ENCODE results near the gene CRAMP1. TPM values are rescaled to one million over a fixed set of nuclear protein-coding genes. Genes with fewer than 3 reads are reported as not detected.

The CRAMP1 gene
- total and polyA plus RNA-seq, 2 of the 8 experiments (the other 6 are each of a cell fraction or from before 2014, with no cell fraction given): 19.2 to 23.2 TPM

DNA sequence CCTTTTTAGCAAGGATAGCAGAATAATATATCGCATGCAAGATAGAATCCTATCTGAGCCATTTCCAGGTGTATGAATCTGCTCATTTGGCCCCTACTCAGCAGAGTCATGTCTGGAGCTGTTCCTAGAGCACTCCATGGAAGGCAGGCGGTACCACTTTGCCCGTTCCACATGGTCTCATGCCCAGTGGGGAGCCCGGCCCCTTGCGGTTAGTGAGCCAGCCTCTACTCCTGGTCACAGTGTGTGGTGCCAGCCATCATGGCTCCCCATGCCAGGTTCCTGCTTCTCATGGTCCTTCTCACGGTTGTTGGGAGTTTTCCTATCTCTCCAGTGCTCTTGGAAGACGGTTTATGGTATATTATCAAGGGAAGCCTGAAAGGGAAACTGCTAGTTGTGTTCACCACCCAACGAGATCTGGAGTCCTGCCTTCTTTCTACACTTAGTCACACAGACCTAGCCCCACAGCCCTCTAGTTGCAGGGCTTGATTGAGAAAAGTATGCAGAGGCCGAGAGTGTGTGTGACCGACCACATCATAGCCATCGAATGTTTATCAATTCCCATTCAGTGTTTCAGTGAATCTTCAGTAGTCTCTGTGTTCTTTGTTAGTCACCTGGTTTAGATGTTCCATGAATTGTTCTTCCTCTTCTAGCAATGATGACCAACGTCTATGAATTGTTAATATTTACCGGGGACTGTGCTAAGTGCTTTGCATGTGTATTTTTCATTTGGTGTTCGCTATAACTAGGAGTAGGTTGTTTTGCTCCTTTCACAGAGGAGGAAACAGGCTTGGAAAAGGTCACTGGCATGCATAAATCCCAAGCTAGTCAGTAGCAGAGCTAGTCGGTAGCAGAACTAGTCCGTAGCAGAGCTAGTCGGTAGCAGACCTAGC is 75.5 kb downstream of the CRAMP1 start (continued):
- TF ChIP-seq, protein P1, sequence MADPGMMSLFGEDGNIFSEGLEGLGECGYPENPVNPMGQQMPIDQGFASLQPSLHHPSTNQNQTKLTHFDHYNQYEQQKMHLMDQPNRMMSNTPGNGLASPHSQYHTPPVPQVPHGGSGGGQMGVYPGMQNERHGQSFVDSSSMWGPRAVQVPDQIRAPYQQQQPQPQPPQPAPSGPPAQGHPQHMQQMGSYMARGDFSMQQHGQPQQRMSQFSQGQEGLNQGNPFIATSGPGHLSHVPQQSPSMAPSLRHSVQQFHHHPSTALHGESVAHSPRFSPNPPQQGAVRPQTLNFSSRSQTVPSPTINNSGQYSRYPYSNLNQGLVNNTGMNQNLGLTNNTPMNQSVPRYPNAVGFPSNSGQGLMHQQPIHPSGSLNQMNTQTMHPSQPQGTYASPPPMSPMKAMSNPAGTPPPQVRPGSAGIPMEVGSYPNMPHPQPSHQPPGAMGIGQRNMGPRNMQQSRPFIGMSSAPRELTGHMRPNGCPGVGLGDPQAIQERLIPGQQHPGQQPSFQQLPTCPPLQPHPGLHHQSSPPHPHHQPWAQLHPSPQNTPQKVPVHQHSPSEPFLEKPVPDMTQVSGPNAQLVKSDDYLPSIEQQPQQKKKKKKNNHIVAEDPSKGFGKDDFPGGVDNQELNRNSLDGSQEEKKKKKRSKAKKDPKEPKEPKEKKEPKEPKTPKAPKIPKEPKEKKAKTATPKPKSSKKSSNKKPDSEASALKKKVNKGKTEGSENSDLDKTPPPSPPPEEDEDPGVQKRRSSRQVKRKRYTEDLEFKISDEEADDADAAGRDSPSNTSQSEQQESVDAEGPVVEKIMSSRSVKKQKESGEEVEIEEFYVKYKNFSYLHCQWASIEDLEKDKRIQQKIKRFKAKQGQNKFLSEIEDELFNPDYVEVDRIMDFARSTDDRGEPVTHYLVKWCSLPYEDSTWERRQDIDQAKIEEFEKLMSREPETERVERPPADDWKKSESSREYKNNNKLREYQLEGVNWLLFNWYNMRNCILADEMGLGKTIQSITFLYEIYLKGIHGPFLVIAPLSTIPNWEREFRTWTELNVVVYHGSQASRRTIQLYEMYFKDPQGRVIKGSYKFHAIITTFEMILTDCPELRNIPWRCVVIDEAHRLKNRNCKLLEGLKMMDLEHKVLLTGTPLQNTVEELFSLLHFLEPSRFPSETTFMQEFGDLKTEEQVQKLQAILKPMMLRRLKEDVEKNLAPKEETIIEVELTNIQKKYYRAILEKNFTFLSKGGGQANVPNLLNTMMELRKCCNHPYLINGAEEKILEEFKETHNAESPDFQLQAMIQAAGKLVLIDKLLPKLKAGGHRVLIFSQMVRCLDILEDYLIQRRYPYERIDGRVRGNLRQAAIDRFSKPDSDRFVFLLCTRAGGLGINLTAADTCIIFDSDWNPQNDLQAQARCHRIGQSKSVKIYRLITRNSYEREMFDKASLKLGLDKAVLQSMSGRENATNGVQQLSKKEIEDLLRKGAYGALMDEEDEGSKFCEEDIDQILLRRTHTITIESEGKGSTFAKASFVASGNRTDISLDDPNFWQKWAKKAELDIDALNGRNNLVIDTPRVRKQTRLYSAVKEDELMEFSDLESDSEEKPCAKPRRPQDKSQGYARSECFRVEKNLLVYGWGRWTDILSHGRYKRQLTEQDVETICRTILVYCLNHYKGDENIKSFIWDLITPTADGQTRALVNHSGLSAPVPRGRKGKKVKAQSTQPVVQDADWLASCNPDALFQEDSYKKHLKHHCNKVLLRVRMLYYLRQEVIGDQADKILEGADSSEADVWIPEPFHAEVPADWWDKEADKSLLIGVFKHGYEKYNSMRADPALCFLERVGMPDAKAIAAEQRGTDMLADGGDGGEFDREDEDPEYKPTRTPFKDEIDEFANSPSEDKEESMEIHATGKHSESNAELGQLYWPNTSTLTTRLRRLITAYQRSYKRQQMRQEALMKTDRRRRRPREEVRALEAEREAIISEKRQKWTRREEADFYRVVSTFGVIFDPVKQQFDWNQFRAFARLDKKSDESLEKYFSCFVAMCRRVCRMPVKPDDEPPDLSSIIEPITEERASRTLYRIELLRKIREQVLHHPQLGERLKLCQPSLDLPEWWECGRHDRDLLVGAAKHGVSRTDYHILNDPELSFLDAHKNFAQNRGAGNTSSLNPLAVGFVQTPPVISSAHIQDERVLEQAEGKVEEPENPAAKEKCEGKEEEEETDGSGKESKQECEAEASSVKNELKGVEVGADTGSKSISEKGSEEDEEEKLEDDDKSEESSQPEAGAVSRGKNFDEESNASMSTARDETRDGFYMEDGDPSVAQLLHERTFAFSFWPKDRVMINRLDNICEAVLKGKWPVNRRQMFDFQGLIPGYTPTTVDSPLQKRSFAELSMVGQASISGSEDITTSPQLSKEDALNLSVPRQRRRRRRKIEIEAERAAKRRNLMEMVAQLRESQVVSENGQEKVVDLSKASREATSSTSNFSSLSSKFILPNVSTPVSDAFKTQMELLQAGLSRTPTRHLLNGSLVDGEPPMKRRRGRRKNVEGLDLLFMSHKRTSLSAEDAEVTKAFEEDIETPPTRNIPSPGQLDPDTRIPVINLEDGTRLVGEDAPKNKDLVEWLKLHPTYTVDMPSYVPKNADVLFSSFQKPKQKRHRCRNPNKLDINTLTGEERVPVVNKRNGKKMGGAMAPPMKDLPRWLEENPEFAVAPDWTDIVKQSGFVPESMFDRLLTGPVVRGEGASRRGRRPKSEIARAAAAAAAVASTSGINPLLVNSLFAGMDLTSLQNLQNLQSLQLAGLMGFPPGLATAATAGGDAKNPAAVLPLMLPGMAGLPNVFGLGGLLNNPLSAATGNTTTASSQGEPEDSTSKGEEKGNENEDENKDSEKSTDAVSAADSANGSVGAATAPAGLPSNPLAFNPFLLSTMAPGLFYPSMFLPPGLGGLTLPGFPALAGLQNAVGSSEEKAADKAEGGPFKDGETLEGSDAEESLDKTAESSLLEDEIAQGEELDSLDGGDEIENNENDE (IDR thresholded peaks at IDR 0.05; ENCODE audit: insufficient replicate concordance, low read length): no peak
- no peak for TF ChIP-seq NANOG (IDR thresholded peaks at IDR 0.05; ENCODE audit: insufficient read depth, low read depth, low read length, poor library complexity, severe bottlenecking)
- no peak for TF ChIP-seq NRF1 (IDR thresholded peaks at IDR 0.05; ENCODE audit: low read depth, low read length)
- TF ChIP-seq SP4 (IDR thresholded peaks at IDR 0.05; ENCODE audit: low read length): no peak
- no peak for TF ChIP-seq SIX5 (IDR thresholded peaks at IDR 0.05; ENCODE audit: low read depth, low read length)
- no peak for TF ChIP-seq GABPA (IDR thresholded peaks at IDR 0.05; ENCODE audit: borderline replicate concordance, insufficient read depth, low read length)
- TF ChIP-seq HDAC6 (IDR thresholded peaks at IDR 0.05; ENCODE audit: low read depth, low read length): no peak
- no peak for TF ChIP-seq SRF (IDR thresholded peaks at IDR 0.05; ENCODE audit: low read depth, low read length)
- no peak for TF ChIP-seq TEAD4 (IDR thresholded peaks at IDR 0.05; ENCODE audit: low read depth, low read length)
- no peak for TF ChIP-seq POLR2AphosphoS5 (IDR thresholded peaks at IDR 0.05; ENCODE audit: low read depth, low read length)
